ENCODE measurements around the gene KLRC3. TPM values are rescaled to one million over a fixed set of nuclear protein-coding genes. Genes with fewer than 3 reads are reported as not detected.
"Not testable (repeated sequence)": the region's sequence is repeated elsewhere in the genome, so short reads cannot be mapped to it uniquely, and the experiment has no call there.

The KLRC3 gene
- total RNA-seq, 4 donors from 2014 or later = not detected

GRCh38 chr12:10424260-10424899 lies 4.0 kb upstream of the KLRC3 start:
- DNase-seq (ENCODE audit: low spot score in 2 of 2); H3K27ac ChIP-seq; H3K36me3 ChIP-seq; H3K4me3 ChIP-seq; H3K4me1 ChIP-seq; H3K27me3 ChIP-seq; H3K9me3 ChIP-seq: not testable (repeated sequence)
- WGBS, 2 donors = no CpG with 5 or more reads among the region's 1 CpG

GRCh38 chr12:10422159-10422558 lies 1.8 kb upstream of the KLRC3 start:
- not testable (repeated sequence) for DNase-seq (ENCODE audit: low spot score in 2 of 2); H3K27ac ChIP-seq; H3K27me3 ChIP-seq; H3K36me3 ChIP-seq; H3K9me3 ChIP-seq; H3K4me3 ChIP-seq; H3K4me1 ChIP-seq
- WGBS, 2 donors = 66% methylated on average over 3 of the region's 3 CpGs; no CpG with 5 or more reads in 1 of the 2 donors

GRCh38 chr12:10409392-10409791 lies 11.0 kb downstream of the KLRC3 start, which contains the start of gene KLRC4:
KLRC4 (minus strand) TSS chr12:10409757; CDS start chr12:10409575, 182 bp downstream.
- H3K4me3 ChIP-seq = no peak within 1 kb of the TSS
- no peaks in the 10 kb centered on the region for H3K27me3 ChIP-seq
- no peak for DNase-seq (ENCODE audit: low spot score in 2 of 2)
- WGBS, 2 donors = 0% methylated on average over 1 of the region's 1 CpG
- no peak within 1 kb of the TSS for H3K27ac ChIP-seq
- no peaks in the 10 kb centered on the region for H3K4me1 ChIP-seq
- no peaks in the 10 kb centered on the region for H3K36me3 ChIP-seq
- H3K9me3 ChIP-seq = peaks cover 0 to 5% (median 0%) of the 10 kb centered on the region in 4 donors
- TF ChIP-seq EP300 (IDR thresholded peaks at IDR 0.05) = no peak
- TF ChIP-seq CTCF (IDR thresholded peaks at IDR 0.05) = no peak
- no peak for TF ChIP-seq POLR2A (IDR thresholded peaks at IDR 0.05)

- DNase-seq (ENCODE audit: low spot score in 2 of 2) = no peak
Measured at GRCh38 chr12:10408842-10409241, 11.6 kb downstream of the KLRC3 start.

GRCh38 chr12:10406725-10407124 lies 13.7 kb downstream of the KLRC3 start:
- H3K27me3 ChIP-seq = no peaks in the 10 kb centered on the region
- peaks cover 0 to 5% (median 0%) of the 10 kb centered on the region in 4 donors for H3K9me3 ChIP-seq
- TF ChIP-seq CTCF (IDR thresholded peaks at IDR 0.05) = no peak
- peak in 1 of 2 donors; percentile 61 for TF ChIP-seq EP300 (IDR thresholded peaks at IDR 0.05)
- DNase-seq (ENCODE audit: low spot score in 2 of 2) = peak in 1 of 2 donors; percentile 56
- no peaks in the 10 kb centered on the region for H3K36me3 ChIP-seq
- H3K4me3 ChIP-seq = no peak overlapping the region
- WGBS, 2 donors = 76 to 84% methylated on average over 4 of the region's 4 CpGs
- no peak overlapping the region for H3K27ac ChIP-seq
- H3K4me1 ChIP-seq = no peaks in the 10 kb centered on the region

More at GRCh38 chr12:10408842-10409241, 11.6 kb downstream of the KLRC3 start:
- 67 to 74% methylated on average over 3 of the region's 3 CpGs for WGBS, 2 donors
- no peaks in the 10 kb centered on the region for H3K27me3 ChIP-seq
- TF ChIP-seq POLR2A (IDR thresholded peaks at IDR 0.05) (no peak), CTCF (IDR thresholded peaks at IDR 0.05) (no peak), EP300 (IDR thresholded peaks at IDR 0.05) (no peak)
- H3K9me3 ChIP-seq = peaks cover 0 to 5% (median 0%) of the 10 kb centered on the region in 4 donors
- no peak overlapping the region for H3K4me3 ChIP-seq
- H3K4me1 ChIP-seq = no peaks in the 10 kb centered on the region
- H3K27ac ChIP-seq = no peak overlapping the region
- no peaks in the 10 kb centered on the region for H3K36me3 ChIP-seq

- no peaks in the 10 kb centered on the region for H3K36me3 ChIP-seq
- no peaks in the 10 kb centered on the region for H3K27me3 ChIP-seq
- no peaks in the 10 kb centered on the region for H3K4me1 ChIP-seq
- 96 to 98% methylated on average over 5 of the region's 5 CpGs for WGBS, 2 donors
- no peak overlapping the region for H3K4me3 ChIP-seq
- TF ChIP-seq EP300 (IDR thresholded peaks at IDR 0.05) (no peak), CTCF (IDR thresholded peaks at IDR 0.05) (no peak), POLR2A (IDR thresholded peaks at IDR 0.05) (no peak)
- DNase-seq (ENCODE audit: low spot score in 2 of 2) = no peak
- no peak overlapping the region for H3K27ac ChIP-seq
- H3K9me3 ChIP-seq = peaks cover 0 to 5% (median 0%) of the 10 kb centered on the region in 4 donors
Measured at GRCh38 chr12:10405294-10405693, 15.1 kb downstream of the KLRC3 start.
